Left kidney (tissue), 2 donors: ENCODE measurements around the gene PANK3. TPM values are rescaled to one million over a fixed set of nuclear protein-coding genes. Genes with fewer than 3 reads are reported as not detected.
A peak's percentile ranks its signal among the peaks of the same experiment; 100 is the strongest.
"Not testable (repeated sequence)": the region's sequence is repeated elsewhere in the genome, so short reads cannot be mapped to it uniquely, and the experiment has no call there.

Source experiments
- DNase-seq: peaks from one replicate; pipeline ENCODE4 v3.0.0-alpha.2; 2013
- polyA plus RNA-seq: library from polyadenylated mRNA; unstranded; fragments of 120-200 nt; gene quantifications from one replicate; pipeline ENCODE4 v1.2.1, GENCODE V29; 2013; ENCODE audit not compliant: insufficient read length

The PANK3 gene
- polyA plus RNA-seq, 1 donor = 78.6 TPM

- DNase-seq = no peak
Observed at GRCh38 chr5:168553377-168554130, 25.6 kb downstream of the PANK3 start.

- no peak for DNase-seq
Observed at GRCh38 chr5:168552146-168552545, 27.0 kb downstream of the PANK3 start.

- no peak for DNase-seq
Observed at GRCh38 chr5:168550656-168551055, 28.5 kb downstream of the PANK3 start.

GRCh38 chr5:168549554-168549953 is 29.6 kb downstream of the PANK3 start:
- DNase-seq = no peak

- DNase-seq = no peak
Observed at GRCh38 chr5:168537176-168537575, 42.0 kb downstream of the PANK3 start.

- not testable (repeated sequence) for DNase-seq
Observed at GRCh38 chr5:168534351-168534750, 44.8 kb downstream of the PANK3 start.

GRCh38 chr5:168531987-168532864 is 46.9 kb downstream of the PANK3 start:
- no peak for DNase-seq

GRCh38 chr5:168531191-168531590 is 48.0 kb downstream of the PANK3 start:
- no peak for DNase-seq

- no peak for DNase-seq
Observed at GRCh38 chr5:168530621-168531150, 48.5 kb downstream of the PANK3 start.

GRCh38 chr5:168529374-168530234 is 49.6 kb downstream of the PANK3 start:
- no peak for DNase-seq

GRCh38 chr5:168528521-168529373 is 50.4 kb downstream of the PANK3 start, which contains the start of gene FBLL1:
Gene FBLL1, plus strand, starts transcription at chr5:168529305. Its CDS starts 200 bp downstream, at chr5:168529505.
- DNase-seq = peak; percentile 70

- no peak for DNase-seq
Observed at GRCh38 chr5:168527756-168528295, 51.3 kb downstream of the PANK3 start.

GRCh38 chr5:168525856-168526255 is 53.3 kb downstream of the PANK3 start:
- DNase-seq = no peak

GRCh38 chr5:168513861-168514428 is 65.2 kb downstream of the PANK3 start:
- DNase-seq = no peak

GRCh38 chr5:168502563-168503237 is 76.5 kb downstream of the PANK3 start:
- DNase-seq = no peak
